Thyroid gland (tissue), 4 donors: ENCODE results near the gene GIT2.

ENCODE experiments used
- CTCF ChIP-seq, 6 experiments: fragments of 200-600 bp in 3 of 6; fragments of 450-650 bp in 3 of 6; sonication (generic) in 3 of 6; IDR thresholded peaks; one replicate each; pipeline ENCODE4 v1.5.1; 2016 to 2019; ENCODE audit warnings: antibody characterized with exemption in 6 of 6, mild to moderate bottlenecking in 2 of 6, inconsistent platforms in 1 of 6, moderate library complexity in 1 of 6
- POLR2A ChIP-seq, 2 donors: fragments of 450-650 bp; IDR thresholded peaks; one replicate each; pipeline ENCODE4 v1.6.1; 2017; ENCODE audit warnings: antibody characterized with exemption in 2 of 2, mild to moderate bottlenecking in 2 of 2, moderate library complexity in 1 of 2

GRCh38 chr12:109894939-109895338 is 101.2 kb downstream of the GIT2 start:
- no peak for TF ChIP-seq CTCF (IDR thresholded peaks at IDR 0.05)
- TF ChIP-seq POLR2A (IDR thresholded peaks at IDR 0.05): no peak
